OCI-LY1 (cell line): Measurements from ENCODE around the gene CAB39.

Source experiments
- H2AFZ ChIP-seq: fragments of 200-600 bp; sonication (generic), shearing (Covaris generic); 2 replicates; pipeline ENCODE4 v1.6.0; 2014; ENCODE audit warnings: antibody characterized with exemption, mild to moderate bottlenecking, low read length
- H3F3A ChIP-seq: fragments of 200-600 bp; sonication (generic), shearing (Covaris generic); 2 replicates; pipeline ENCODE4 v1.6.0; 2014; ENCODE audit warnings: mild to moderate bottlenecking, antibody characterized with exemption, low read length, moderate library complexity; ENCODE audit not compliant: insufficient read depth
- H3K27ac ChIP-seq: fragments of 200-600 bp; sonication (generic); 2 replicates; pipeline ENCODE4 v1.5.1; 2014; ENCODE audit warnings: low read length, mixed run types, mild to moderate bottlenecking, low read depth; ENCODE audit not compliant: poor library complexity, severe bottlenecking
- H3K27me3 ChIP-seq: fragments of 200-600 bp; sonication (generic); 2 replicates; pipeline ENCODE4 v1.6.0; 2014; ENCODE audit warnings: antibody characterized with exemption, mild to moderate bottlenecking, low read length, moderate library complexity; ENCODE audit not compliant: insufficient read depth
- H3K36me3 ChIP-seq: fragments of 200-600 bp; sonication (generic); 2 replicates; pipeline ENCODE4 v1.6.1; 2014; ENCODE audit warnings: mild to moderate bottlenecking, antibody characterized with exemption, low read length, moderate library complexity, mixed read lengths; ENCODE audit not compliant: insufficient read depth
- H3K4me1 ChIP-seq: fragments of 200-600 bp; sonication (generic); 2 replicates; pipeline ENCODE4 v1.5.1; 2014; ENCODE audit warnings: mild to moderate bottlenecking, low read length, moderate library complexity; ENCODE audit not compliant: insufficient read depth, severe bottlenecking
- H3K4me2 ChIP-seq: fragments of 200-600 bp; sonication (generic), shearing (Covaris generic); 2 replicates; pipeline ENCODE4 v1.6.1; 2014; ENCODE audit warnings: low read length
- H3K4me3 ChIP-seq: fragments of 200-600 bp; sonication (generic); 2 replicates; pipeline ENCODE4 v1.5.1; 2014; ENCODE audit warnings: low read length, low read depth, mild to moderate bottlenecking, mixed read lengths; ENCODE audit not compliant: poor library complexity, severe bottlenecking
- H3K79me2 ChIP-seq: fragments of 200-600 bp; shearing (Covaris generic); 2 replicates; pipeline ENCODE4 v1.6.1; 2016; ENCODE audit warnings: mixed run types, low read length, mixed read lengths; ENCODE audit not compliant: insufficient read depth
- H3K9ac ChIP-seq: fragments of 200-600 bp; sonication (generic), shearing (Covaris generic); 2 replicates; pipeline ENCODE4 v1.6.1; 2014; ENCODE audit warnings: mild to moderate bottlenecking, low read length, mixed read lengths
- H3K9me2 ChIP-seq: fragments of 200-600 bp; sonication (generic), shearing (Covaris generic); 2 replicates; pipeline ENCODE4 v1.6.1; 2014; ENCODE audit warnings: low read depth, mild to moderate bottlenecking, low read length, mixed read lengths
- H3K9me3 ChIP-seq: fragments of 200-600 bp; shearing (Covaris generic); 2 replicates; pipeline ENCODE4 v1.6.1; 2014; ENCODE audit warnings: low read length, mixed read lengths
- H4K20me1 ChIP-seq: fragments of 200-600 bp; sonication (generic), shearing (Covaris generic); 2 replicates; pipeline ENCODE4 v1.6.0; 2016; ENCODE audit warnings: mild to moderate bottlenecking, low read length; ENCODE audit not compliant: insufficient read depth
- EZH2 ChIP-seq: fragments of 200-600 bp; sonication (generic), shearing (Covaris generic); IDR thresholded peaks from 2 replicates; pipeline ENCODE4 v1.8.0; 2017; ENCODE audit warnings: borderline replicate concordance, mixed run types, mild to moderate bottlenecking, antibody characterized with exemption, low read length, moderate library complexity, mixed read lengths
- TF ChIP-seq, protein P1 (sequence below): fragments of 200-600 bp; sonication (generic), shearing (Covaris generic); IDR thresholded peaks from 2 replicates; pipeline ENCODE4 v1.5.1; 2017; ENCODE audit warnings: mild to moderate bottlenecking, antibody characterized with exemption, low read length, moderate library complexity, mixed read lengths

Gene CAB39

DNA sequence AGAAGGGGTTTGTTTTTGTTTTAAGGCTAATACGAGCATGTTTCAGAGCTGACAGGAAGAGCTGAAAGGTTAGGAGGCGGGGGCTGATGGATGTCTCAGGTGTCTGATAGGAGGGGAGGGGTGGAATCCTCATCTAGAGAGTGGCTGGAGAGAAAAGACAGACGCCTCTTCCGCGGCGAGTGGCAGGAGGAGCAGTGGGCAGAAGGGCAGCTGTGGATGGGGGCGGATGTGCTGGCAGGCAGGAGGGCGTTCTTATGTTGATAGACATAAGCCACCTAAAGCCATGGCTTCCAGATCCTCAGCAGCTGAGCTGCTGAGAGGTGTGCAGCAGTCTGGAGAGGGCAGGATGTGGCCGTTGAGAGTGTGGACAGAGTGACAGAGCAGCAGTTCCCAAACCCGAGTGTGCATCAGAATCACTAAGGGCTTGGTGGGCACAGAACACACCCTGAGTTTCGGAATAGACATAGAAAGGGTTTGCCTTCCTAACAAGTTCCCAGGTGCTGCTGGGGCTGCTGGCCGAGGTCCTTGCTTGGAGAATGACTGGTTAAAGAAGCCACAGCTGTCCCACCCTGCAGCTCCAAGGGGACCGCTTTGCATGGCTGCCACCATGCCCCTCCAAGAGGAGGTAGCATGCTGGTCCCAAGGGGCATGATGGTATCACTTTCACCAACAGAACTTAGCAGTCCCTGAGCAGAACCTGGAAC is 149.1 kb downstream of the CAB39 start:
- no peaks in the 10 kb centered on the region for H3K79me2 ChIP-seq
- H3F3A ChIP-seq, result 0 out of 2 replicates have a peak, but pooled peaks cover under 1% of the 10 kb centered on the region
- H3K9me3 ChIP-seq, result no peaks in the 10 kb centered on the region
- no peak overlapping the region for H3K4me2 ChIP-seq
- no peak overlapping the region for H3K27ac ChIP-seq
- no peak for TF ChIP-seq EZH2
- TF ChIP-seq, protein P1, sequence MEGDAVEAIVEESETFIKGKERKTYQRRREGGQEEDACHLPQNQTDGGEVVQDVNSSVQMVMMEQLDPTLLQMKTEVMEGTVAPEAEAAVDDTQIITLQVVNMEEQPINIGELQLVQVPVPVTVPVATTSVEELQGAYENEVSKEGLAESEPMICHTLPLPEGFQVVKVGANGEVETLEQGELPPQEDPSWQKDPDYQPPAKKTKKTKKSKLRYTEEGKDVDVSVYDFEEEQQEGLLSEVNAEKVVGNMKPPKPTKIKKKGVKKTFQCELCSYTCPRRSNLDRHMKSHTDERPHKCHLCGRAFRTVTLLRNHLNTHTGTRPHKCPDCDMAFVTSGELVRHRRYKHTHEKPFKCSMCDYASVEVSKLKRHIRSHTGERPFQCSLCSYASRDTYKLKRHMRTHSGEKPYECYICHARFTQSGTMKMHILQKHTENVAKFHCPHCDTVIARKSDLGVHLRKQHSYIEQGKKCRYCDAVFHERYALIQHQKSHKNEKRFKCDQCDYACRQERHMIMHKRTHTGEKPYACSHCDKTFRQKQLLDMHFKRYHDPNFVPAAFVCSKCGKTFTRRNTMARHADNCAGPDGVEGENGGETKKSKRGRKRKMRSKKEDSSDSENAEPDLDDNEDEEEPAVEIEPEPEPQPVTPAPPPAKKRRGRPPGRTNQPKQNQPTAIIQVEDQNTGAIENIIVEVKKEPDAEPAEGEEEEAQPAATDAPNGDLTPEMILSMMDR, result no peak
- H3K9ac ChIP-seq, result no peak overlapping the region
- H3K27me3 ChIP-seq, result peaks cover 6% of the 10 kb centered on the region; the same call in 1 of the 2 replicates
- H3K9me2 ChIP-seq, result no peaks in the 10 kb centered on the region
- H4K20me1 ChIP-seq, result no peaks in the 10 kb centered on the region
- H3K4me1 ChIP-seq, result peaks cover 6% of the 10 kb centered on the region
- no peak overlapping the region for H3K4me3 ChIP-seq
- H2AFZ ChIP-seq, result no peak overlapping the region
- no peaks in the 10 kb centered on the region for H3K36me3 ChIP-seq

DNA sequence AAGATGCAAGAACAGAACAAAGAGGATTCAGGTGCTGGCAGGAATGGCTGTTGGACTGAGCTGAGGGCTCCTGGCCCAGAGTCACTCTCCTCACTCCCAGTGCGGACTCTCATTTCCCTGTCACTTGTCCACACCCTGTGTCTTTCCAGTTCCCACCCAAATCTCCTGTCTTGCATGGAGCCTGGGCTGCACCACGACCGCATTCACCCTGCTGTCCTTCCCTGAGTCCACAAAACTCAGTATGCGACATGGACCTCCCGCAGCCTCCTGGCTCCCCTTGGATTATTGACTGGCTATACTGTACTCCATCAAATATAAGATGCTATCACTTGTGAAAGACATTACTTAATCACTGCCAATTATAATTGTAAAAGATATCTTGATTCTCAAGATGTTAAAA is 149.7 kb downstream of the CAB39 start:
- Histone ChIP-seq H2AFZ (no peak overlapping the region), H3K4me2 (no peak overlapping the region), H3K4me1 (peaks cover 11% of the 10 kb centered on the region), H3K79me2 (no peaks in the 10 kb centered on the region), H3K27me3 (peaks cover 6% of the 10 kb centered on the region; the same call in 1 of the 2 replicates), H3K9ac (no peak overlapping the region), H3K9me2 (no peaks in the 10 kb centered on the region), H3K36me3 (no peaks in the 10 kb centered on the region), H4K20me1 (no peaks in the 10 kb centered on the region), H3K9me3 (no peaks in the 10 kb centered on the region), H3F3A (0 out of 2 replicates have a peak, but pooled peaks cover 6% of the 10 kb centered on the region), H3K4me3 (no peak overlapping the region), H3K27ac (no peak overlapping the region)
- TF ChIP-seq, protein P1, result no peak
- no peak for TF ChIP-seq EZH2

DNA sequence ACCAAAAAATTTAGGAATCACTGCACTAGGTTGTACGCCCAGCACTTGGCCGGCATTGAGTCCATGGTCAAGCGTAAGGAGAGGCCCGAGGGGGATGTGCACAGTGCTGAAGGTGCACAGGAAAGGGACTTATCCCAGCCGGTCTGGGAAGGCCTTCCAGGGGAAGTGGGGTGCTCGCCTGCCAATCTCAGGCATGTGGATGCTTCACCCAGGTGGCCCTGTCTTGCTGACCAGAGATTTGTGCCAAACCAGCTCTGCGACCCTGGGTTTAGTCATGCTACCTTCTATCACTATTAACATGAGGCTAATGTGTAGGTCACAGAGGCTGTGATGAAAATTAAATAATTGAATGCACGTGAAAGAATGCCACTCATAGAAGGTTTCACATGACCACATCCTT is 150.4 kb downstream of the CAB39 start:
- Histone ChIP-seq H2AFZ (no peak overlapping the region), H3K4me1 (peaks cover 12% of the 10 kb centered on the region), H3K27me3 (peaks cover 6% of the 10 kb centered on the region; the same call in 1 of the 2 replicates), H4K20me1 (no peaks in the 10 kb centered on the region), H3K27ac (no peak overlapping the region), H3K9me3 (no peaks in the 10 kb centered on the region), H3K4me2 (no peak overlapping the region), H3K4me3 (no peak overlapping the region), H3K79me2 (no peaks in the 10 kb centered on the region), H3K9ac (no peak overlapping the region), H3F3A (0 out of 2 replicates have a peak, but pooled peaks cover 6% of the 10 kb centered on the region), H3K36me3 (no peaks in the 10 kb centered on the region), H3K9me2 (no peaks in the 10 kb centered on the region)
- TF ChIP-seq, protein P1, result no peak
- no peak for TF ChIP-seq EZH2
